ENCODE measurements around the gene CD163.
A peak's percentile ranks its signal among the peaks of the same experiment; 100 is the strongest.
"Not testable (repeated sequence)": the region's sequence is repeated elsewhere in the genome, so short reads cannot be mapped to it uniquely, and the experiment has no call there.

CD163 gene

DNA sequence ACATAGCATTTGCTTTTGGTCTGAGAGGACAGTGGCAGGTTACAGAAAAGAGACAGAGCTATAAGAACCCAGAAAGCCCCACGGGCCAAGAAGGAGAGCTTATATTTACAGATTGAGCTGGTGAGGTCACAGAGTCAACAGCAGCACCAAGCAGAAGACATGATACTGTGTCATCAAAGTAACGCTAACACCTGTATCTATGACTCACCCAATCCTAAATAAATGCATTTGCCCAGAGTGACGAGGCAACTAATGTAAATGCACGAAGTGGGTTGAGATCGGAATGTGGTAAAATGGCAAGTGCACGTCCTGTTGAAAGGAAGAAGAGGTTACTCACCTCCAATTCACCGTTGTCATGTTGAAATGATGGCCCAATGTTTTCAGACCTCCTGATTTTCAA, 52.9 kb downstream of the CD163 start:
- DNase-seq (ENCODE audit: low read depth in 3 of 3), result no peak

DNA sequence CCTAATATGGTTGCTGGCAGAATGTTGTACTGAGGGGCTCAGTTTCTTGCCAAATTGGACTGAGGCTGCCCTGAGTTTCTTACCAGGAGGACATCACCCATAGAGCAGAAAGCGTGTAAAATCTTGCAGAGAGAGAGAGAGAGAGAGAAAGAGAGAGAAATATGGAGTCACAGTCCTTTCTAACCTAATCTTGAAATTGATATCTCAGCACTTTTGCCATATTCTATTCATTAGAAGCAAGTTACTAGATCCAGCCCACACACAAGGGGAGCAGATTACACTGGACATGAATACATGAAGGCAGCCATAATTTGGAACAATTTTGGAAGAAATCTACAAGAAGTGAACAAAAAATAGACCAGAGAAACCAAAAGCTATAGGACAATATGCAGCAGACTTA, 55.5 kb downstream of the CD163 start:
- DNase-seq (ENCODE audit: low read depth in 3 of 3), result no peak

DNA sequence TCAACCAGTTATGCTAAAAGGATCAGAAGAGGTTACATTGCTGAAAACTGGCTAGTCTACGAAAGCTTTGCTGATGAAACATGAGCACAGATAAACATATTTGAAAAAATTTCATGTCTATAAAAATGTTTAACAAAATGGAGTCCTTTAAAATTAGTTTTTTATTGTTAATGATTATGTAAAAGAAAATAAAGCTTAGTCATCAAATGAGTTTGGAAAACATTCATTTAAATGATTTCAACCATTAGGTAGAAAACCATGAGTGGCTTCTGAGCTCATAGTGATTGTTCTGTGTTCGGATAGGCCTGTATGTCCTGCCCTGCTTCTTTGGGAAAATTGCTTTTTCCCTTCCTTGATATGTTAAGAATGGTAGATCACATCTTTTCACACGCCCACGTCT, 59.0 kb downstream of the CD163 start:
- no peak for DNase-seq (ENCODE audit: low read depth in 3 of 3)

DNA sequence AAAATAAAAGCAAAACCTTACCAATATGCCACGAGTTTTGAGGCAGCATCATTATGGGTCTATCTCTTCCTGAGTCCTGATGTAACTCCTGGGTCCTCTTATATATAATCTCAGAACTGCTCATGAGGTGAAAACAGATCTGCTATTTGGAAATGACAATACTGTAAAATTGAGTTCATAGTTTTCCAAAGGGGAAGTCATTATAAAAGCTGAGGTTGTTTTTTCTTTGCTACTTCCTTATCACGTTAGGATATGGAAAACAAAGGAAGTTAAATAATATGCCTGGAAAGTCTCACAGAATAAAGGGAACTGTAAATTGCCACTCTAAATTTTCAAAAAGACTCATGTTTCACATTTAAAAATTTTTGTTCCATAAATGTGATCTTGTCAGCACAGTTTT, 59.5 kb downstream of the CD163 start, which contains the start of gene CD163L1:
Gene CD163L1 (minus strand): TSS at position 78 of the 400 bp plus-strand sequence. CDS start 26 bp downstream, at position 52.
- no peak for DNase-seq (ENCODE audit: low read depth in 3 of 3)

DNA sequence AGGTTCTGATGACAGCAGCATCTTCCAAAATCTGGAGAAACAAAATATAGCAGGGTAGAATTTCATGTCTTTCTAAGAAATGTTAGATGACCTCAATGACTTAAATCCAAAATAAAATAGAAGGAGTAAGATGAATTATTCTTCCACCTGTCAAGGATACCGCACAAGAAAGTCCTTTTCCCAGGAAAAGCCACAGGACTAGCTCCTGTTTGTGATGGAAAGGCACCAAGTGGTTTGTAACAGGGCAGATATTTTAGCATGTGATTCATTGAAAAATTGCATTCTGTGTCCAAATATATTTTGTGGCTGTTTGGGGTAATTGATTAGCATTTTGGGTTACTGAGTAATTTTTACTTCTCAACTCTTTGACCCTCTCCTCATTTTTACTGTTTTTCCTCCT, 62.4 kb downstream of the CD163 start:
- DNase-seq (ENCODE audit: low read depth in 3 of 3), result no peak

DNA sequence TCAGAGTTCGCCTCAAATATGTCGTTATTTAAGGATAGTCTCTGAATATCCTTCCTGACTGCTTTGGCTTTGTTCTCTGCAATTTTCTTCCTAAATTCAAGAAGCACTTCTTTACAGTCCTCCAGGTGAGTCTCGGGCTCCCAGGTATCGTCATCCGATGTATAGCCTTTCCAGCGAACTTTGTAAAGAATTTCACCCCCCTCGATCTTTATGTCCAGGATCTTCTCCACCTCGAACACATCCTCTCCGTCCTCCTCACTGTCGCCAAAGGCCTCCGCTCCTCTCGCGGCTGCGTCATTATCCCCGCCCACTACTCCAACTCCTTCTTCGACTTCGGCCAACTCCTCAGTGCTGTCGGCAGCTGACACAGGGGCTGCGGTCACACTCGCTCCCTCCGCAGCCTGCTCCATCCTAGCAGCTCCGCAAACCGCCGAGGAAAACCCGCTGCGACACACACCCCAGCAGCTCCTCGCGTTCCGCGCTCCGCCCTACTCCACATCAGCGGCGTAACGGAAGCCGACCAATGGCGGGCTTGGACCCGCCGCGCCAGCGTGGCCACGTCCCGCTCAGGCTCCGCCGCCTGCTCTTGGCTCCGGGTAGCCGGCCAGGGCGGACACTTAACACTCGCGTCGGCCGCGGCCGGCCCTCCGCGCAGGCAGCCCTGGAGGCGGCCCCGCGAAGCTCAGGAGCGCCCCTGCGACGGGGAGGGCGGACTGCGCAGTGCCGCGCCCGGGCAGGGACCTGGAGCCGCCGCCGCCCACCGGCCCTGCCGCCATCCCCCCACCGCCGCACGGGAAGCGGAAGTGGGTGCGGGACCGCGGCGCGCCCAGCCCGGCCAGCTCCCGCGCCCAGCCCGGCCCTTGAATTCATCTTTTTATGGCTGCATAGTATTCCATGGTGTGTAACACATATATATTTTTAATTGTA, 63.7 kb downstream of the CD163 start:
- DNase-seq (ENCODE audit: low read depth in 3 of 3), result peak in 1 of 3 experiments; percentile 35

DNA sequence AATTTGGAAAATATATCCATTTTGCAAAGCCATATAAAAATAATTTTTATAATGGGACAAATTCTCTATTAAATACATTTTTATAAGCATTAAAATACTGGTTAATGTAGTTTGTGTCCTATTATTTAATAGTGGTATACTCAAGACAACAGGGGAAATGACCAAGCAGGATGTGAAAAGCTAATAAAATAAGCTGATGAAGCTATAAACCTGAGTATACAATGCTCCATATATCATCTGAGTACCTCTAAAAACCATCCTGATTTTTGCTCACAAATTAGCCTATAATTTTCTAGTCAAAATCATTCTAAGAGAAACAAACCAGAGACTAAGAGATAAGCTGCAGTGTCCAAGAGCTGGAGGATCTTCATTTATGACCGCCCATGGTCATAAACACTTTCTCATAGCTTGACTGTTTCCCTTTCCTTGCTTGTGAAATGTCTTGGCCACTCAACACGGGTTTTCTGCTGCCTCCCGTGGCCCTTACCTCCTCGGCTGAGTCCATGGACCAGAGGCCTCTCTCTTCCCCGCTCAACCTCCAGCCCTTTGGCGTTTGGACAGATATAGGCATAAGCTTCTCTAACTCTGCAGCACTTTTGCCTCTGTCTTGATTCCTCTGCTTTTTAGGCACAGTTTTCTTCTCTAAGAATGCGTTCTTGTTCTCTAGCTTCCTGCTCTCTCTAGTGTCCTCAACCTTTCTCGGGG, 65.1 kb downstream of the CD163 start:
- DNase-seq (ENCODE audit: low read depth in 3 of 3), result not testable (repeated sequence)

DNA sequence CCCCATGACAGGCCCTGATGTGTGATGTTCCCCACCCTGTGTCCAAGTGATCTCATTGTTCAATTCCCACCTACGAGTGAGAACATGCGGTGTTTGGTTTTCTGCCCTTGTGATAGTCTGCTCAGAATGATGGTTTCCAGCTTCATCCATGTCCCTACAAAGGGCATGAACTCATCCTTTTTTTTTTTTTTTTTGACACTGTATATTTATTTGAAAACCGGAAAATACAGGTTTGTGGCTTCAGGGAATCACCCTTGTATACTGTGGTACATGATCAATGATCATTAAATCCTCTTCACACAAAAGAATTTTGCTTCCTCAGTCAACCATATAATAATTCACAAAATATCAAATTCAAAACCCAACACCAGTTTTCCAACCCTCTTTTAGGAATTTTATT, 66.1 kb downstream of the CD163 start:
- DNase-seq (ENCODE audit: low read depth in 3 of 3), result peak in 1 of 3 experiments; percentile 1

DNA sequence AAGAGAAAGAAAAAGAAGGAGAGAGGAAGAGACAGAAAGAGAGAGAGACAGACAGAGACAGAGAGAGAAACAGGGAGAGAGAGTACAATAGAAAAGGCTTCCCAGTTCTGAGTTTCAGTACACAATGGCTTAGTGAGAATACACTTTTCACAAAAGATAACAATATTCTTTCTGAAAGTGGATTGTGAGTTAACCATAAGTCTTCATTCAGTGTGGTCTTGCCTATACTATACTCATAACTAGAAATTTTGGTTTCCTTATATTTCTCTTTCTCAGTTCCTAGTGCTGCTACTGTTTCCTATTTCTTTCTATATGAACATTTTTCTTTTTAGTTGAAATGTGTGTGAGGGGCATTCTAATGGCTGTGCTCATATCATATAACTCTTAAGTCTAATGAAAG, 68.9 kb downstream of the CD163 start:
- no peak for DNase-seq (ENCODE audit: low read depth in 3 of 3)

DNA sequence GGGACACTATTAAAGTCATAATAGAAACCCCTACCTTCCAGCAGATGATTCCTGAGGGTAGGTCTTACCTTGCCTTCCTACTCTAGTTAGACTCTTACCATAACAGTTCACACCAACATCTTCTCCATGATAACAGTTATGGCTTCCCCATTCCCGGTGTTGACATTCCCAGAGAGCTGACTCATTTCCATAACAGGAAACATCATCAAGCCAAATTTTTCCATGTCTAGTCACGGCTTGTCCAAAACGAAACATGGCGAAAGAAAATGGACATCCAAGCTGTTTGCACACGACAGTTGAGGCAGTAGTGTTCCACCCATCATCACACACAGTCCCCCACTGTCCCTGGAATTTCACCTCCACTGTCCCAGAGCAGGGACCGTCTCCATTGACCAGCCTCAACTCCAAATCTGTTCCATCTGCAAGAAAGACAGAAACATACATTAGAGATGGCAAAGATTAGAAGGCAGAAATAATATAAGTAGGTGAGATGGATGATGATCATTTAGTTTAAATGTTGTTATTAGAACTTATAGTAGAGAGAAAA, 70.2 kb downstream of the CD163 start:
- DNase-seq (ENCODE audit: low read depth in 3 of 3), result no peak

DNA sequence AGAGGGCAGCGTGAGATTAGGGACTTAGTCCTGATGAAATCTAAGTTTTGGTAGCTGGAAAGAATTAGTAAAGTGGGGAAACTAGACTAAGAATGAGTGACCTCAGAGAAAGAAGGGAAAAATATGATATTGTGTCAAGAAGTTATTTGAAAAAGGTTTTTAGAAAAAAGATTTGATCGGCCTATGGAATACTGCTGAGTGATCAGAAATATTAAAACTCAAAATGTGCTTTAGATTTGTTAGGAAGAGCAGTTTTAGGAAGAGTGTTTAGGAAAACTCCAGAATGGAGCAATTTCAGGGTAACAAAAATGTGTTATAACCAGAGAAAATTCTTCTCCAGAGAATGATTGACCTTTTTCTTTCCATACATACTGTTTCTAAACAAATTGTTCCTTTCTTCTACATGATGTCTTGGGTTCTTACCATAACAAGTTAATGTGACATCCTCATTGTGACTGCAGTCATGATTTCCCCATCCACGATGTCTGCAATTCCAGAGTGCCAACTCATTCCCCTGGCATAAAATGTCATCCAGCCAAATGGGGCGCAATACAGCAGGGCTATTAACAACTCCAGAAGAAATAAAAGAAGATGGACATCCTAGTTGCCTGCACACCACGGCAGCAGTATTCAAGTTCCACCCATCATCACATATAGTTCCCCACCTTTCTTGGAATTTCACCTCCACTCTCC, 71.4 kb downstream of the CD163 start:
- no peak for DNase-seq (ENCODE audit: low read depth in 3 of 3)

Data from stimulated activated CD4-positive, alpha-beta T cell treated with anti-CD3 and anti-CD28 coated beads, TNF-alpha, amount 100 ng/mL, for 24 hours (primary cell).